CD4-positive, alpha-beta T cell treated with Interferon alpha-2 for 1 hour (primary cell): ENCODE results near the gene TAF11L4.
"Not testable (repeated sequence)": the region's sequence is repeated elsewhere in the genome, so short reads cannot be mapped to it uniquely, and the experiment has no call there.

Experiments used
- DNase-seq, 2 donors: peaks; one replicate each; pipeline ENCODE4 v3.0.0-alpha.2; 2020 to 2022

Gene TAF11L4

DNA sequence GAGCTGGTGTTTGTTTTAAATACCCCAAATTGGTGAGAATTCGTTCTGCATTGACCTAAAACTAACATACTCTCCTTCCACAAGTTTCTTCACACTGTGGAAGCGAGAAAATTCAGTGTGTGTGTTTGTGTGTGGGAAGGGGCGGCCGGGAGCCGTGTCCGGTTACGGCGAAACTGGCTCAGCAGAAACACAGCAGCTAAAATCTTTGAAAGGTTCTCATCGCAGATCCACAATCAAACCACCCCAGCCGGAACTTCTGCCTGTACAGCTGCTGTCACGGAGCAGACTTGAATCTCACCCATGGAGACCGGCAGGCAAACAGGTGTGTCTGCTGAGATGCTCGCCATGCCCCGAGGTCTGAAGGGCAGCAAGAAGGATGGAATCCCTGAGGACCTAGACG lies at the start of gene TAF11L4:
TAF11L4 (plus strand) TSS at position 301 of the 400 bp plus-strand sequence.
- not testable (repeated sequence) for DNase-seq

DNA sequence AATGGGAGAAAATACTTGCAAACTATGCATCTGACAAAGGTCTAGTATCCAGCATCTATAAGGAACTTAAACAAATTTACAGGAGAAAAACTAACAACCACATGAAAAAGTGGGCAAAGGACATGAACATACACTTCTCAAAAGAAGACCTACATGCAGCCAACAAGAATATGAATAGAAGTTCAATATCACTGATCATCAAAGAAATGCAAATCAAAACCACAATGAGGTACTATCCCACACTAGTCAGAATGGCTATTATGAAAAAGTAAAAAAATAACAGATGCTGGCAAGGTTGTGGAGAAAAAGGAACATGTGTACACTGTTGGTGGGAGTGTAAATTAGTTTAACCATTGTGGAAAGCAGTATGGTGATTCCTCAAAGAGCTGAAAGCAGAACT lies 46.5 kb upstream of the TAF11L4 start:
- not testable (repeated sequence) for DNase-seq

DNA sequence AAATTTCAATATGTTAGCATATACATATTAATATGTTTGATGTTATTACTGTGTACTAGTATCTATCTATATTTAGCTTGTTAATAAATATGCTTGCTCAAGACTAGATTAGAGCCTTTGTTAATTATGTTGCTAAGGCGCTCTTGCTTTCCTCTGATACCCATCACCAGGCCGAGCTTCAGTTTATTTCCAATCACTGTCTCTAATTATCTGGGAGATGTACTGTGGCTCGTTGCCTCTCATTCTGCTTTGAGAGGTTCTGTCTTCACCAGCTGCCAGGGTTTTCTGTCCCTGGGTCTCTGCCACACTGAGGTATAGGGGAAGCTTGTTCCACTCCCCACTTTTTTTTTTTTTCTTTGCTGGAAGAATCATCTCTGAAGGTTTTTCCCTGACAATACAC lies 44.6 kb upstream of the TAF11L4 start:
- DNase-seq, result no peak

DNA sequence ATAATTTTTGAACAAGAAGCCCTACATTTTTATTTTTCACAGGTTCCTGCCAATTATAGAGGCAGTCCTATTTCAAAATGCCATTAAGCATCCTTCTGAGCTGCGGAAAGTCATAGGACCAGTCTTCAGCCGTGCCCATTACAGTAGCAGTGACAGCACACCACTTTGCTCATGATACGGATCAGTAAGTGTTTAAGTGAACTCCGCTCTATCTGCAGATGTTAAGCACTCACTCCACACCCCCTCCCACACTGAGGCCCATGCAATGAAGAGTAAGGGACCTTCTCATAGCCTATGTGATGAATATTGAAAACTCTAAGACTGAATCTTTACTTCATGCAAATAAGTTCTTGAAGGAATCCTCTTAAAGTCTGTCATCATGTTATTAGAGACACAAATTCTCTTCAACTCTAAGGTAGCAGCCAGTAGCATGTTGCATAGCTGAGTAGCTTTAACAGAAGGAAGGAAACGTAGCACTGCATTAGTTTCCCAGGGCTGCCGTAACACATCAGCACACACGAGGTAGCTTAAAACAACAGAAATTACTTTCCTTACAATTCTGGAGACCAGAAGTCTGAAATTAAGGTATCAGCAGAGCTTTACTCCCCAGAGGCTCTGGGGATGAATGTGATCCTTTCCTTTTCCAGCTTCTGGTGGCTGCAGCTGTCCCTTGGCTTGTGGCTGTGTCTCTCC lies 43.9 kb upstream of the TAF11L4 start:
- no peak for DNase-seq

DNA sequence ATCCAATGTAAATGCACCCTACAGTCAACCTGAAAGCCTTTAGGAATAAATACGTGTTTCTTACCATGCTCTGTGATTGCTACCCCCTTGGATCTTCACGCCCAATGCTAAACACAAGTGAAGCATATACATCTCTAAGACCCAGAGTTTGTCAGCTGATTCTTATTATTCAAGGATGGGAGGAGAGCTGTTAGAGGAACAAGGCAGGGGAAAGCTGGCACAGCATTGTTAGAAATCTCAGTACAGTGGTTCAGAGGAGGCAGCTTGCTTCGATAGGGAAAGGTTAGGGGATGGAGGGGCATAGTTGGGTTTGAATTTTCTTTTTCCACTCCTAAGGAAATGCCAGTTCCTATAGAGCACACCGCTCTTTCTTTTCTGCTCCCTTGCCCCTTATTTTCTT lies 40.2 kb upstream of the TAF11L4 start:
- DNase-seq, result no peak

DNA sequence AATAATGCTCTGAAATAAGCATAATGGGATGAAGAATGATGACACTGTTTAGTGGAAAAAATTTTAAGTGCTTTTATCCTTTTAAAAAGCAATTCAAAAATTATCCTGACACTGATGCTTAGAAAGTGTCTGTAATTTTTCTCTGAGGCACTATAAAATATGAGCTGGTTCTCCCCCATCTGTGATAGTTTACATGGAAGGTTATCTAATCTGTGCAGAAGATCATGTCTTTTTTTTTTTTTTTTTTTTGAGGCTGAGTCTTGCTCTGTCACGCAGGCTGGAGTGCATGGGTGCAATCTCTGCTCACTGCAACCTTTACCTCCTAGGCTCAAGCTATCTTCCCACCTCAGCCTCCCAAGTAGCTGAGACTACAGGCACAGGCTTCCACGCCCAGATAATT lies 38.8 kb upstream of the TAF11L4 start:
- no peak for DNase-seq

DNA sequence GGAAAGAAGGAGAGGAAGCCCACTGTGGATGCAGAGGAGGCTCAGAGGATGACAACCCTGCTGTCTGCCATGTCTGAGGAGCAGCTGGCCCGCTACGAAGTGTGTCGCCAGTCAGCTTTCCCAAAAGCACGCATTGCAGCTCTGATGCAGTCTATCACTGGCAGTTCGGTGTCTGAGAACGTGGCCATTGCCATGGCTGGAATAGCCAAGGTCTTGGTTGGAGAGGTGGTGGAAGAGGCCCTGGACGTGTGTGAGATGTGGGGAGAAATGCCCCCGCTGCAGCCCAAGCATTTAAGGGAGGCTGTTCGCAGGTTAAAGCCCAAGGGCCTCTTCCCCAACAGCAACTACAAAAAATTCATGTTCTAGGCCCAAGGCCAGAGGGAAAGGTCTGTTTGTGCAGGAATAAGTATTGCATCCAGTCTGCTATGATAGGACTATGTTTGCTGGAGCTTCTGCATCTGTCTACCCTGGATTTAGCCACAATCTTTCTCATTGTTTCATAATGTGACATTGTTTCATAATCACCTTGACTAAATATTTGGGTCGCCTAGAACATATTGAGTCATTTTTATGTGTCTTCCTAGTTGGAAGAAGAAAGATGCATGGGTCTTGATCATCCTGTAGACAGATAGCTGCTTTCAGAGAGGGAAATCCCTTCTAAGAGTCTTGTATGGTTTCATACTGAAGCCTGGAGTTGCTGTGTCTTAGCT lies 35.0 kb upstream of the TAF11L4 start:
- DNase-seq, result not testable (repeated sequence)

DNA sequence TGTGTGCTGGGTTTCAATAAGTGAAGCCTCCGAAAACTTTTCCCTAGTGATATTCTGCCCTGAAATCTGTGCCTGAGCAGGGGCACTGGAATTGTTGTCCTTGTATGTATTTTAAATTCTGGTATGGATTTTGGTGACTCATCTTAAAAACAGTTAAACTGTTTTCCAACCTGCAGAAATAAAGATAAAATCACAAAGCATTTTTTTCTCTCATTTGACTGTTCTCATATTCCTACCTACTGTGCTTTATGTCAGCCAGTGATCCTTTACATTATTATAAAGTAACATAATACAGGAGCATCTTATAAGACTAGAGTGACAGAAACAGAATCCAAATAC lies 34.5 kb upstream of the TAF11L4 start:
- no peak for DNase-seq

DNA sequence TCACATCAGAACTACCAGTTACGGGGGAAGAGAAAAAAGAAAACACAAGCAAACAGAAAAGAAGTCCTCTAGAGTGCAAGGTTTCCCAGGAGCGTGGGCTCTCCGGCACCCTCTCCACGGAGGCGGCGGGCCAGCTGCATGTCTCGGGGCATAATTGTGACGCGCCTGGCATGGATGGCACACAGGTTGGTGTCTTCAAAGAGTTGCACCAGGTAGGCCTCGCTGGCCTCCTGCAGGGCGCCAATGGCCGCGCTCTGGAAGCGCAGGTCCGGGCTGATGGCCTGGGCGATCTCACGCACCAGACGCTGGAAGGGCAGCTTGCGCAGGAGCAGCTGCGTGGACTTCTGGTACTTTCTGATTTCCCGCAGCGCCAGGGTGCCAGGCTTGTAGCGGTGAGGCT lies 30.3 kb upstream of the TAF11L4 start:
- not testable (repeated sequence) for DNase-seq

DNA sequence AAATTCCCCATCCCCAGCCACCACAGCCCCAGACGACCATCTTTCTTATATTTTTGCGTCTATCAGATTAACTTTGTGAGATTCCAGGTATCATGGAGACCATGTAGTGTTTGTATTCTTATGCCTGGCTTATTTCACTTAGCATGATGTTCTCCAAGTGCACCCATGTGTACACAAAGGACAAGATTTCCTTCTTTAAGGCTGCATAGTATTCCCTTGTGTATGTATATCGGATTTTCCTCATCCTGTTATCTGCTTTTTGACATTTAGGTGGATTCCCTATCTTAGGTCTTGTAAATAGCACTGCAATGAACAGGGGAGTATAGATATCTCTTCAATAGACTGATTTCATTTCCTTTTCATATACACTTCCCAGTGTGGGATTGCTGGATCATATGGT lies 28.8 kb upstream of the TAF11L4 start:
- DNase-seq, result no peak

DNA sequence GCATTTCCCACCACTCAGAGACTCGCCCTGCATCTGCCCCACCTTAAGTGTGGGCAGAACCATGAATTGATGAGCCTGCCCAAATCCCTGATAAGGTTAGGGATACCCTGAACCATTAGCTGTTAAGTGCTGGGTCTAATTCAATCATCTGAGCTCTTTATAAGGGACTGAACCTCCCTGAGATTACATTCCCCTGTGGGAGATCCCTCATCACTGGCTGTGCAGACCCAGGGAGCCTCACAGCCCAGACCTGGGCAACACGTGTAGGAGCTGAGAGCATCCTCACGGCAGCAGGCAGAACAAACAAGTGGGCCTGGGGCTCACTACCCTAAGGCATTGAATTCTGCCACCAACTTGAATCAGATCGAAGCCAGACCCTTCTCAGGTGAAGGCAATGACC lies 24.2 kb upstream of the TAF11L4 start:
- no peak for DNase-seq

DNA sequence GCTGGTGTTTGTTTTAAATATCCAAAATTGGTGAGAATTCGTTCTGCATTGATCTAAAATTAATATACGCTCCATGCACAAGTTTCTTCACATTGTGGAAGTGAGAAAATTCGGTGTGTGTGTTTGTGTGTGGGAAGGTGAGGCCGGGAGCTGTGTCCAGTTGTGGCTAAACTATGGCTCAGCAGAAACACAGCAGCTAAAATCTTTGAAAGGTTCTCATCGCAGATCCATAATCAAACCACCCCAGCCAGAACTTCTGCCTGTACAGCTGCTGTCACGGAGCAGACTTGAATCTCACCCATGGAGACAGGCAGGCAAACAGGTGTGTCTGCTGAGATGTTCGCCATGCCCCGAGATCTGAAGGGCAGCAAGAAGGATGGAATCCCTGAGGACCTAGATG lies 23.7 kb upstream of the TAF11L4 start, which contains the start of gene TAF11L2:
TAF11L2 (plus strand) TSS at position 301 of the 400 bp plus-strand sequence.
- not testable (repeated sequence) for DNase-seq

DNA sequence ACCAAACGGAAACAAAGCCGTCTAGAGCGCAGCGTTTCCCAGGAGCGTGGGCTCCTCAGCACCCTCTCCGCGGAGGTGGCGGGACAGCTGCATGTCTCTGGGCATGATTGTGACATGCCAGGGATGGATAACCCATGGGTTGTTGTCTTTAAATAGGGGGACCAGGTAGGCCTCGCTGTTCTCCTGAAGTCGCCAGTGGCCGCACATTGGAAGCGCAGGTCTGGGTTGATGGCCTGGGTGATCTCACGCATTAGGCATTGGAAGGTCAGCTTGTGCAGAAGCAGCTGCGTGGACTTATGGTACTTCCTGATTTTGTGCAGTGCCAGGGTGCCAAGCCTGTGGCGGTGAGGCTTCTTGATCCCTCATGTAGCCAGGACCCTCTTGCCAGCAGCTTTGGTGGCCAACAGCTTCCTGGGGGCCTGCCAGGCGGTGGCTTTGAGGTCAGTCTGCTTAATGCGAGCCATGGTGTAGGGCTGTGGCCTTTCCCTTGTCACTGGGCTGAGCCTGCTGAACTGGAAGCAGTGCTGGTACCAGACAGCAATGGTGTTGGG lies 9.8 kb upstream of the TAF11L4 start:
- no peak for DNase-seq

DNA sequence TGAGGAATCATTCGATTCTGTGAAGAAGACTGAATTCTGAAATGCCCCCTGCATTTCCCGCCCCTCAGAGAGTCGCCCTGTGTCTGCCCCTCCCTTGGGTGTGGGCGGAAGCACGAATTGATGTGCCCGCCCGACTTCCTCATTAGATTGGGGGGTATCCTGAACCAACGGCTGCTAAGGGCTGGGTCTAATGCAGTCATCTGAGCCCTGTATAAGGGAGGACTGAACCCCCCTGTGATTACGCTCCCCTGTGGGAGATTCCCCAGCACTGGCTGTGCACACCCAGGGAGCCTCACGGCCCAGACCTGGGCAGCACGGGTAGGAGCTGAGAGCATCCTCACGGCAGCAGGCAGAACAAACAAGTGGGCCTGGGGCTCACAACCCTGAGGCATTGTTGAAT lies 4.1 kb upstream of the TAF11L4 start:
- not testable (repeated sequence) for DNase-seq

DNA sequence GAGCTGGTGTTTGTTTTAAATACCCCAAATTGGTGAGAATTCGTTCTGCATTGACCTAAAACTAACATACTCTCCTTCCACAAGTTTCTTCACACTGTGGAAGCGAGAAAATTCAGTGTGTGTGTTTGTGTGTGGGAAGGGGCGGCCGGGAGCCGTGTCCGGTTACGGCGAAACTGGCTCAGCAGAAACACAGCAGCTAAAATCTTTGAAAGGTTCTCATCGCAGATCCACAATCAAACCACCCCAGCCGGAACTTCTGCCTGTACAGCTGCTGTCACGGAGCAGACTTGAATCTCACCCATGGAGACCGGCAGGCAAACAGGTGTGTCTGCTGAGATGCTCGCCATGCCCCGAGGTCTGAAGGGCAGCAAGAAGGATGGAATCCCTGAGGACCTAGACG lies 3.5 kb upstream of the TAF11L4 start, which contains the start of gene TAF11L3:
TAF11L3 (plus strand) TSS at position 301 of the 400 bp plus-strand sequence.
- DNase-seq, result not testable (repeated sequence)

DNA sequence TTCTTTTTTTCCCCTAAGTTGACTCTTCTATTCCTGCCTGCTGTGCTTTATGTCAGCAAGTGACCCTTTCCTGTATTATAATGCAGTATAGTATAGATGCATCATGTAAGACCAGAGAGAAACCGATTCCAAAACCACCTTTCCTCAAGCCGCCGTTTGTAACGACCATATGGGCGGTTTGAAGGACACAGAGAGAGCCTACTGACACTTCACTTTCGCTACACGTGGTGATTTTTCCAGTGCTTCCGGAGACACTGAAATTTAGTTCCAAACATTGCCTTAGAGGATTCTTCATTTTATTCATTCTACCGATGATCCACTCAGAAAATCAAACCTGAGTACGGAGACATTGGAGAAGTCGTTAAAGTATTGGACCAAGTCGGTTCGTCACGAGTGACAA lies 2.1 kb upstream of the TAF11L4 start:
- DNase-seq, result not testable (repeated sequence)

DNA sequence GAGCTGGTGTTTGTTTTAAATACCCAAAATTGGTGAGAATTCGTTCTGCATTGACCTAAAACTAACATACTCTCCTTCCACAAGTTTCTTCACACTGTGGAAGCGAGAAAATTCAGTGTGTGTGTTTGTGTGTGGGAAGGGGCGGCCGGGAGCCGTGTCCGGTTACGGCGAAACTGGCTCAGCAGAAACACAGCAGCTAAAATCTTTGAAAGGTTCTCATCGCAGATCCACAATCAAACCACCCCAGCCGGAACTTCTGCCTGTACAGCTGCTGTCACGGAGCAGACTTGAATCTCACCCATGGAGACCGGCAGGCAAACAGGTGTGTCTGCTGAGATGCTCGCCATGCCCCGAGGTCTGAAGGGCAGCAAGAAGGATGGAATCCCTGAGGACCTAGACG lies 3.3 kb downstream of the TAF11L4 start, which contains the start of gene TAF11L5:
TAF11L5 (plus strand) TSS at position 301 of the 400 bp plus-strand sequence.
- not testable (repeated sequence) for DNase-seq

DNA sequence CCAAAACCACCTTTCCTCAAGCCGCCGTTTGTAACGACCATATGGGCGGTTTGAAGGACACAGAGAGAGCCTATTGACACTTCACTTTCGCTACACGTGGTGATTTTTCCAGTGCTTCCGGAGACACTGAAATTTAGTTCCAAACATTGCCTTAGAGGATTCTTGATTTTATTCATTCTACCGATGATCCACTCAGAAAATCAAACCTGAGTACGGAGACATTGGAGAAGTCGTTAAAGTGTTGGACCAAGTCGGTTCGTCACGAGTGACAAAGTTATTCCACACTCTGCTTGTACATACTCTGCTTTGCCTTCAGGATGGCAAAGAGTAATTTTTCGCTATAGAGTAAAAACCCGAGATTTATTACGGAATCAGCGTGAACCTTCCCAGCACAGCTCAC lies 4.9 kb downstream of the TAF11L4 start:
- peak in 1 of 2 donors; percentile 11 for DNase-seq

DNA sequence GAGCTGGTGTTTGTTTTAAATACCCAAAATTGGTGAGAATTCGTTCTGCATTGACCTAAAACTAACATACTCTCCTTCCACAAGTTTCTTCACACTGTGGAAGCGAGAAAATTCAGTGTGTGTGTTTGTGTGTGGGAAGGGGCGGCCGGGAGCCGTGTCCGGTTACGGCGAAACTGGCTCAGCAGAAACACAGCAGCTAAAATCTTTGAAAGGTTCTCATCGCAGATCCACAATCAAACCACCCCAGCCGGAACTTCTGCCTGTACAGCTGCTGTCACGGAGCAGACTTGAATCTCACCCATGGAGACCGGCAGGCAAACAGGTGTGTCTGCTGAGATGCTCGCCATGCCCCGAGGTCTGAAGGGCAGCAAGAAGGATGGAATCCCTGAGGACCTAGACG lies 6.8 kb downstream of the TAF11L4 start, which contains the start of gene TAF11L6:
TAF11L6 (plus strand) TSS at position 301 of the 400 bp plus-strand sequence.
- DNase-seq, result not testable (repeated sequence)
